Caco-2 (cell line): ENCODE data around the gene GRIN3B. TPM values are rescaled to one million over a fixed set of nuclear protein-coding genes. Genes with fewer than 3 reads are reported as not detected.
A peak's percentile ranks its signal among the peaks of the same experiment; 100 is the strongest.

ENCODE experiments used
- BruUV-seq: library from RNA; stranded (reverse); fragments of 400-500 nt; replicated peaks from 2 replicates; lab custom pipeline; 2021; lab: Mats Ljungman, UMichigan
- CTCF ChIA-PET: fragments of 300-600 bp; sonication (Branson Sonifier 250); formaldehyde crosslinking; loops from one replicate; lab custom pipeline; 2022; ENCODE audit warnings: antibody characterized with exemption; lab: Charles Lee
- POLR2A ChIA-PET: fragments of 300-600 bp; sonication (Branson Sonifier 250); formaldehyde crosslinking; loops from one replicate; lab custom pipeline; 2022; ENCODE audit warnings: antibody characterized with exemption; lab: Charles Lee
- DNase-seq, 2 experiments: peaks; one replicate each; pipeline versions ENCODE4 v3.0.0 to v3.0.0-alpha.2; 2020 to 2022
- H3K27me3 ChIP-seq: replicated peaks from 2 replicates; pipeline ENCODE4 v1.6.0; 2011; ENCODE audit warnings: low read length; ENCODE audit not compliant: control insufficient read depth, insufficient read depth
- H3K36me3 ChIP-seq: 2 replicates; pipeline ENCODE4 v1.5.1; 2011; ENCODE audit warnings: low read length; ENCODE audit not compliant: control insufficient read depth, insufficient read depth
- H3K4me1 ChIP-seq: fragments of 250-450 bp; sonication (Bioruptor Pico); 2 replicates; pipeline ENCODE4 v1.5.1; 2020; ENCODE audit warnings: mild to moderate bottlenecking
- H3K4me3 ChIP-seq: 2 replicates; pipeline ENCODE4 v1.5.1; 2011; ENCODE audit warnings: low read depth, mild to moderate bottlenecking, control low read depth, low read length
- H3K9me3 ChIP-seq: fragments of 250-450 bp; sonication (Bioruptor Pico); 2 replicates; pipeline ENCODE4 v1.5.1; 2020; ENCODE audit warnings: mild to moderate bottlenecking, moderate library complexity
- H3K27ac Mint-ChIP-seq: one replicate; pipeline ENCODE4 v1.8.0; 2022; ENCODE audit warnings: mixed read lengths; ENCODE audit not compliant: unreplicated experiment
- H3K27me3 Mint-ChIP-seq: one replicate; pipeline ENCODE4 v1.8.0; 2022; ENCODE audit warnings: mixed read lengths; ENCODE audit not compliant: insufficient read depth, unreplicated experiment
- H3K36me3 Mint-ChIP-seq: one replicate; pipeline ENCODE4 v1.8.0; 2022; ENCODE audit warnings: mild to moderate bottlenecking, mixed read lengths; ENCODE audit not compliant: insufficient read depth, unreplicated experiment
- H3K4me1 Mint-ChIP-seq: one replicate; pipeline ENCODE4 v1.8.0; 2022; ENCODE audit warnings: low read depth, mixed read lengths; ENCODE audit not compliant: unreplicated experiment
- H3K4me3 Mint-ChIP-seq: one replicate; pipeline ENCODE4 v1.8.0; 2022; ENCODE audit warnings: mild to moderate bottlenecking, moderate library complexity, mixed read lengths; ENCODE audit not compliant: unreplicated experiment
- H3K9me3 Mint-ChIP-seq: one replicate; pipeline ENCODE4 v1.8.0; 2022; ENCODE audit warnings: mixed read lengths; ENCODE audit not compliant: unreplicated experiment
- intact Hi-C: fragments of 100-400 bp; cut with micrococcal nuclease; formaldehyde crosslinking; loops from one replicate; pipeline ENCODE4 v1.10.0; 2022; ENCODE audit not compliant: unreplicated experiment
- total RNA-seq: library from RNA; stranded (reverse); gene quantifications from 2 replicates; pipeline ENCODE4 v1.2.3, GENCODE V29; 2022
- TF ChIP-seq, protein P1 (sequence below), 2 experiments: fragments of 200-600 bp in 1 of 2; IDR thresholded peaks; 1 replicate in 1 of 2; 2 replicates in 1 of 2; pipeline versions ENCODE4 v1.5.1 to v1.8.0; 2011 to 2022; ENCODE audit warnings: antibody characterized with exemption in 1 of 2, control low read depth in 1 of 2, inconsistent platforms in 1 of 2, low read depth in 1 of 2, low read length in 1 of 2, mild to moderate bottlenecking in 1 of 2, moderate library complexity in 1 of 2; ENCODE audit not compliant: insufficient read depth in 1 of 2, severe bottlenecking in 1 of 2, unreplicated experiment in 1 of 2

Gene GRIN3B
- total RNA-seq, 1 experiment from 2014 or later = 0.41 TPM

- no TSS peak for BruUV-seq
- Mint-ChIP-seq H3K27ac (no peak overlapping the region), H3K9me3 (no peaks in the 10 kb centered on the region), H3K27me3 (no peaks in the 10 kb centered on the region), H3K4me1 (peaks cover 6% of the 10 kb centered on the region), H3K4me3 (no peak overlapping the region), H3K36me3 (peaks cover 67% of the 10 kb centered on the region)
- Histone ChIP-seq H3K27me3 (no peaks in the 10 kb centered on the region), H3K4me3 (no peak overlapping the region), H3K9me3 (no peaks in the 10 kb centered on the region), H3K4me1 (peaks cover 7% of the 10 kb centered on the region; the same call in 1 of the 2 replicates), H3K36me3 (peaks cover 6% of the 10 kb centered on the region)
- TF ChIP-seq, protein P1, sequence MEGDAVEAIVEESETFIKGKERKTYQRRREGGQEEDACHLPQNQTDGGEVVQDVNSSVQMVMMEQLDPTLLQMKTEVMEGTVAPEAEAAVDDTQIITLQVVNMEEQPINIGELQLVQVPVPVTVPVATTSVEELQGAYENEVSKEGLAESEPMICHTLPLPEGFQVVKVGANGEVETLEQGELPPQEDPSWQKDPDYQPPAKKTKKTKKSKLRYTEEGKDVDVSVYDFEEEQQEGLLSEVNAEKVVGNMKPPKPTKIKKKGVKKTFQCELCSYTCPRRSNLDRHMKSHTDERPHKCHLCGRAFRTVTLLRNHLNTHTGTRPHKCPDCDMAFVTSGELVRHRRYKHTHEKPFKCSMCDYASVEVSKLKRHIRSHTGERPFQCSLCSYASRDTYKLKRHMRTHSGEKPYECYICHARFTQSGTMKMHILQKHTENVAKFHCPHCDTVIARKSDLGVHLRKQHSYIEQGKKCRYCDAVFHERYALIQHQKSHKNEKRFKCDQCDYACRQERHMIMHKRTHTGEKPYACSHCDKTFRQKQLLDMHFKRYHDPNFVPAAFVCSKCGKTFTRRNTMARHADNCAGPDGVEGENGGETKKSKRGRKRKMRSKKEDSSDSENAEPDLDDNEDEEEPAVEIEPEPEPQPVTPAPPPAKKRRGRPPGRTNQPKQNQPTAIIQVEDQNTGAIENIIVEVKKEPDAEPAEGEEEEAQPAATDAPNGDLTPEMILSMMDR (IDR thresholded peaks at IDR 0.05; ENCODE audit: insufficient read depth in 1 of 2, low read depth in 1 of 2, low read length in 1 of 2, severe bottlenecking in 1 of 2, unreplicated experiment in 1 of 2) = no peak
- ChIA-PET CTCF (no interaction called here), POLR2A (no interaction called here)
- intact Hi-C loops = no loop called here
- no peak for DNase-seq
Observed at GRCh38 chr19:1032264-1032867, 32.1 kb downstream of the GRIN3B start.

DNA sequence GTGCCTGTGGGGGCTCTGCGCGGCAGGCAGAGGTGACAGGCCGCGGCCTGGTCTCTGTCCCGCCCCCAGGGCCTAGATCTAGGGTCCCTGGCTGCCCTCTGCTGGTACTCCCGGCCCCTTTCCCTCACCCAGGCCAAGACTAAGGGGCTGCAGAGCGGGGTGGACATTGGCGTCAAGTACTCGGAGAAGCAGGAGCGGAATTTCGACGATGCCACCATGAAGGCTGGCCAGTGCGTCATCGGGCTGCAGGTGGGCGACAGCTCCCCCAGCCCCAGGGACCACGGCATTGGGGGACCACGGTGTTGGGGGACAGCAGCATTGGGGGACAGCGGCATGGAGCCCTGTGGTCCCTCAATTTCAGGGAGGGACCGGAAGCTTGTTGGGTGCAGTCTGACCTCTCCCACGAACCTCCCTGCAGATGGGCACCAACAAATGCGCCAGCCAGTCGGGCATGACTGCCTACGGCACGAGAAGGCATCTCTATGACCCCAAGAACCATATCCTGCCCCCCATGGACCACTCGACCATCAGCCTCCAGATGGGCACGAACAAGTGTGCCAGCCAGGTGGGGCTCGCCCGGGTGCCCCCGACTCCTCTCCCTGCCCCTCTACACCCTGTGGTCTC lies 35.9 kb downstream of the GRIN3B start:
- POLR2A ChIA-PET = no interaction called here
- H3K4me3 Mint-ChIP-seq = no peak overlapping the region
- H3K27me3 Mint-ChIP-seq = no peaks in the 10 kb centered on the region
- Histone ChIP-seq H3K4me3 (no peak overlapping the region), H3K4me1 (peaks cover 5% of the 10 kb centered on the region; the same call in 1 of the 2 replicates), H3K27me3 (no peaks in the 10 kb centered on the region), H3K9me3 (no peaks in the 10 kb centered on the region), H3K36me3 (peaks cover 6% of the 10 kb centered on the region)
- H3K4me1 Mint-ChIP-seq = no peaks in the 10 kb centered on the region
- CTCF ChIA-PET = no interaction called here
- intact Hi-C loops = no loop called here
- peaks cover 82% of the 10 kb centered on the region for H3K36me3 Mint-ChIP-seq
- no TSS peak for BruUV-seq
- no peaks in the 10 kb centered on the region for H3K9me3 Mint-ChIP-seq
- H3K27ac Mint-ChIP-seq = no peak overlapping the region
- DNase-seq = no peak
- TF ChIP-seq, protein P1 (IDR thresholded peaks at IDR 0.05; ENCODE audit: insufficient read depth in 1 of 2, low read depth in 1 of 2, low read length in 1 of 2, severe bottlenecking in 1 of 2, unreplicated experiment in 1 of 2) = peak in 1 of 2 experiments; percentile 20

- POLR2A ChIA-PET = interaction anchor here (0.6 kb wide), 1 partner anchor 11 kb away, joined by 3 read pairs; the partner anchor contains the start of gene CNN2
- Mint-ChIP-seq H3K4me1 (no peaks in the 10 kb centered on the region), H3K9me3 (no peaks in the 10 kb centered on the region), H3K27me3 (no peaks in the 10 kb centered on the region), H3K4me3 (no peak overlapping the region), H3K36me3 (peaks cover 75% of the 10 kb centered on the region), H3K27ac (peak overlapping the region; percentile 59)
- BruUV-seq = no TSS peak
- no peaks in the 10 kb centered on the region for H3K9me3 ChIP-seq
- intact Hi-C loops = no loop called here
- TF ChIP-seq, protein P1 (IDR thresholded peaks at IDR 0.05; ENCODE audit: insufficient read depth in 1 of 2, low read depth in 1 of 2, low read length in 1 of 2, severe bottlenecking in 1 of 2, unreplicated experiment in 1 of 2) = no peak
- no peaks in the 10 kb centered on the region for H3K27me3 ChIP-seq
- H3K4me1 ChIP-seq = peaks cover 10% of the 10 kb centered on the region
- H3K36me3 ChIP-seq = peaks cover 2% of the 10 kb centered on the region
- no peak overlapping the region for H3K4me3 ChIP-seq
- DNase-seq = no peak
- CTCF ChIA-PET = no interaction called here
Observed at GRCh38 chr19:1037621-1038064, 37.4 kb downstream of the GRIN3B start.
